Measurements from ENCODE around the gene CLK3. TPM values are rescaled to one million over a fixed set of nuclear protein-coding genes. Genes with fewer than 3 reads are reported as not detected.

Gene CLK3
- total and polyA plus RNA-seq, 2 donors (not counting 1 experiment from before 2014, with no cell fraction given): 176 to 350 TPM

- Histone ChIP-seq H3K36me3 (replicated peaks in 1 of 2; ENCODE audit: control extremely low read depth in 1 of 2, control insufficient read depth in 1 of 2, extremely low read depth in 1 of 2, insufficient read depth in 2 of 2, low read length in 1 of 2) (no peaks in the 10 kb centered on the region), H3K9ac (ENCODE audit: low read length) (no peak overlapping the region), H3K79me2 (ENCODE audit: control insufficient read depth, insufficient read depth, low read length) (no peaks in the 10 kb centered on the region), H3K4me3 (ENCODE audit: control extremely low read depth in 1 of 5, extremely low read depth in 1 of 5, insufficient read depth in 1 of 5, low read depth in 2 of 5, low read length in 4 of 5) (no peak overlapping the region), H3K4me2 (replicated peaks; ENCODE audit: low read depth, low read length, poor library complexity, severe bottlenecking) (no peak overlapping the region), H4K20me1 (ENCODE audit: control insufficient read depth, insufficient read depth, low read length, poor library complexity, severe bottlenecking) (no peaks in the 10 kb centered on the region), H3K27me3 (replicated peaks in 1 of 4; ENCODE audit: control extremely low read depth in 1 of 4, control insufficient read depth in 3 of 4, insufficient read depth in 4 of 4, low read length in 3 of 4) (no peaks in the 10 kb centered on the region), H3K4me1 (ENCODE audit: control insufficient read depth in 2 of 2, insufficient read depth in 2 of 2, low read length in 2 of 2) (peaks cover 0 to 3% of the 10 kb centered on the region in 2 donors), H3K9me3 (ENCODE audit: control extremely low read depth in 1 of 3, control insufficient read depth in 2 of 3, insufficient read depth in 1 of 3, low read length in 2 of 3) (no peaks in the 10 kb centered on the region), H3K27ac (ENCODE audit: low read length in 2 of 2) (no peak overlapping the region), H2AFZ (ENCODE audit: insufficient read depth, low read depth, low read length, poor library complexity, severe bottlenecking) (no peak overlapping the region)
- POLR2A ChIA-PET: no interaction called here
- intact Hi-C loops (cut with micrococcal nuclease): no loop called here
- ATAC-seq (ENCODE audit: low read depth) (no peak), DNase-seq (no peak)
- no peak overlapping the region for H3K4me3 Mint-ChIP-seq
- CTCF ChIA-PET: interaction anchor here (1.0 kb wide), 1 partner anchor 144 kb away, joined by 3 read pairs; no protein-coding TSS in a partner anchor
- no peaks in the 10 kb centered on the region for H3K27me3 Mint-ChIP-seq
- 93% methylated on average over 11 of the region's 11 CpGs for WGBS (ENCODE audit: insufficient coverage)
- no peaks in the 10 kb centered on the region for H3K9me3 Mint-ChIP-seq (ENCODE audit: insufficient read depth)
- H3K4me1 Mint-ChIP-seq: peaks cover 2% of the 10 kb centered on the region
- TF ChIP-seq EZH2 (IDR thresholded peaks at IDR 0.05; ENCODE audit: borderline replicate concordance, insufficient read depth, low read depth, low read length, poor library complexity, severe bottlenecking) (no peak), CTCF (IDR thresholded peaks at IDR 0.05) (no peak)
- H3K27ac Mint-ChIP-seq: no peak overlapping the region
Observed at GRCh38 chr15:74603789-74604705, 11.6 kb upstream of the CLK3 start.
